Ascending aorta (tissue), 2 donors: ENCODE data around the gene TACC2. TPM values are rescaled to one million over a fixed set of nuclear protein-coding genes. Genes with fewer than 3 reads are reported as not detected.

Experiments
- DNase-seq, 2 donors: peaks; one replicate each; pipeline ENCODE4 v3.0.0-alpha.2; 2019; ENCODE audit warnings: low spot score in 2 of 2
- H3K27ac ChIP-seq, 2 donors: fragments of 200-600 bp; sonication (generic); one replicate each; pipeline ENCODE4 v1.5.1; 2016 to 2017; ENCODE audit warnings: mild to moderate bottlenecking in 1 of 2
- H3K27me3 ChIP-seq: fragments of 200-600 bp; sonication (generic); one replicate; pipeline ENCODE4 v1.5.1; 2017
- H3K36me3 ChIP-seq, 2 donors: fragments of 200-600 bp; sonication (generic); one replicate each; pipeline ENCODE4 v1.5.1; 2016
- H3K4me1 ChIP-seq, 2 donors: fragments of 200-600 bp; sonication (generic); one replicate each; pipeline ENCODE4 v1.5.1; 2016 to 2017; ENCODE audit warnings: mild to moderate bottlenecking in 1 of 2
- H3K4me3 ChIP-seq, 2 donors: fragments of 200-600 bp; sonication (generic); one replicate each; pipeline ENCODE4 v1.5.1; 2016 to 2017; ENCODE audit warnings: mild to moderate bottlenecking in 1 of 2
- H3K9me3 ChIP-seq, 2 donors: fragments of 200-600 bp; sonication (generic); one replicate each; pipeline ENCODE4 v1.5.1; 2016
- CTCF ChIP-seq, 3 experiments: fragments of 200-600 bp in 2 of 3; fragments of 450-650 bp in 1 of 3; sonication (generic) in 2 of 3; IDR thresholded peaks; one replicate each; pipeline ENCODE4 v1.5.1; 2016 to 2019; ENCODE audit warnings: antibody characterized with exemption in 3 of 3, mild to moderate bottlenecking in 1 of 3, moderate library complexity in 1 of 3
- intact Hi-C: fragments of 100-400 bp; cut with DNase I; formaldehyde crosslinking; loops from one replicate; pipeline ENCODE4 v1.15.1; 2023
- total RNA-seq: library from RNA; depleted of rRNA; stranded (reverse); fragments of >200 nt; gene quantifications from one replicate; pipeline ENCODE4 v1.1.0, GENCODE V29; 2016

Gene TACC2
- total RNA-seq, 1 donor from 2014 or later = 69.1 TPM

- H3K27ac ChIP-seq = no peak overlapping the region
- peaks cover 36 to 75% of the 10 kb centered on the region in 2 donors for H3K36me3 ChIP-seq
- H3K9me3 ChIP-seq = no peaks in the 10 kb centered on the region
- H3K4me1 ChIP-seq = no peaks in the 10 kb centered on the region
- TF ChIP-seq CTCF (IDR thresholded peaks at IDR 0.05) = no peak
- H3K27me3 ChIP-seq = no peaks in the 10 kb centered on the region
- intact Hi-C loops = loop anchor here (5.0 kb wide), 1 partner anchor 476 kb away; no protein-coding TSS in a partner anchor
- H3K4me3 ChIP-seq = no peak overlapping the region
- no peak for DNase-seq
Measured at GRCh38 chr10:122243550-122243949, 254.6 kb downstream of the TACC2 start.

GRCh38 chr10:122244001-122244975 is 255.3 kb downstream of the TACC2 start:
- H3K9me3 ChIP-seq = no peaks in the 10 kb centered on the region
- no peaks in the 10 kb centered on the region for H3K27me3 ChIP-seq
- intact Hi-C loops = loop anchor here (5.0 kb wide), 1 partner anchor 477 kb away; no protein-coding TSS in a partner anchor
- no peak for TF ChIP-seq CTCF (IDR thresholded peaks at IDR 0.05)
- no peak overlapping the region for H3K4me3 ChIP-seq
- no peak overlapping the region for H3K27ac ChIP-seq
- DNase-seq = no peak
- H3K4me1 ChIP-seq = no peaks in the 10 kb centered on the region
- peaks cover 41 to 75% of the 10 kb centered on the region in 2 donors for H3K36me3 ChIP-seq

GRCh38 chr10:122245136-122245535 is 256.2 kb downstream of the TACC2 start:
- H3K36me3 ChIP-seq = peaks cover 41 to 75% of the 10 kb centered on the region in 2 donors
- H3K9me3 ChIP-seq = no peaks in the 10 kb centered on the region
- no peak for DNase-seq
- intact Hi-C loops = no loop called here
- H3K27me3 ChIP-seq = no peaks in the 10 kb centered on the region
- no peak for TF ChIP-seq CTCF (IDR thresholded peaks at IDR 0.05)
- H3K4me3 ChIP-seq = no peak overlapping the region
- no peaks in the 10 kb centered on the region for H3K4me1 ChIP-seq
- no peak overlapping the region for H3K27ac ChIP-seq

GRCh38 chr10:122245897-122246296 is 256.9 kb downstream of the TACC2 start:
- intact Hi-C loops = no loop called here
- no peaks in the 10 kb centered on the region for H3K4me1 ChIP-seq
- no peaks in the 10 kb centered on the region for H3K9me3 ChIP-seq
- peaks cover 43 to 70% of the 10 kb centered on the region in 2 donors for H3K36me3 ChIP-seq
- no peak overlapping the region for H3K4me3 ChIP-seq
- H3K27ac ChIP-seq = no peak overlapping the region
- no peak for TF ChIP-seq CTCF (IDR thresholded peaks at IDR 0.05)
- no peak for DNase-seq
- H3K27me3 ChIP-seq = no peaks in the 10 kb centered on the region

GRCh38 chr10:122246830-122247520 is 258.0 kb downstream of the TACC2 start:
- intact Hi-C loops = no loop called here
- no peaks in the 10 kb centered on the region for H3K9me3 ChIP-seq

More at GRCh38 chr10:122246830-122247520, 258.0 kb downstream of the TACC2 start:
- Histone ChIP-seq H3K27me3 (no peaks in the 10 kb centered on the region), H3K27ac (no peak overlapping the region), H3K4me3 (no peak overlapping the region), H3K4me1 (no peaks in the 10 kb centered on the region), H3K36me3 (peaks cover 48 to 59% of the 10 kb centered on the region in 2 donors)
- no peak for DNase-seq
- no peak for TF ChIP-seq CTCF (IDR thresholded peaks at IDR 0.05)
